Measurements from ENCODE around the gene SHISA6.

Gene SHISA6

DNA sequence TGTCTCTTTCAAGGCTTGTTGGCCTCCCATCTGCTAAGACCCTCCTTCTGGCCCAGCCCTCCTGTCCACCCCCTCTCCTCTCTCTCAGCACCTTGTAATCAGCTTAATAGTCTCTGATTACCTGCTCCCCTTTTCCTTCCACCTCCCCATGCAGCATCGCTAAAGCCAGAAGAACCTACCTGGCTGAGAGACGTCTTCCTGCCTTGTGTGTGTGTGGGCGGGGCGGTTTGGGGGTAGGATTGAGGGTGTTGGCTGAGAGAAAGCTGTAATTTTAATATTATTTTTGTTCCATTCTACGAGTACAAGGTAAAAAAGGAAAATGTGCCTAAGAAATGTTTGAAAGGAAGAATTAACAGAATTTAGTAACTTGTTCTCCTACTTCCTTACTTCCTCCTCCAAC, 360.6 kb downstream of the SHISA6 start:
- DNase-seq = no peak

DNA sequence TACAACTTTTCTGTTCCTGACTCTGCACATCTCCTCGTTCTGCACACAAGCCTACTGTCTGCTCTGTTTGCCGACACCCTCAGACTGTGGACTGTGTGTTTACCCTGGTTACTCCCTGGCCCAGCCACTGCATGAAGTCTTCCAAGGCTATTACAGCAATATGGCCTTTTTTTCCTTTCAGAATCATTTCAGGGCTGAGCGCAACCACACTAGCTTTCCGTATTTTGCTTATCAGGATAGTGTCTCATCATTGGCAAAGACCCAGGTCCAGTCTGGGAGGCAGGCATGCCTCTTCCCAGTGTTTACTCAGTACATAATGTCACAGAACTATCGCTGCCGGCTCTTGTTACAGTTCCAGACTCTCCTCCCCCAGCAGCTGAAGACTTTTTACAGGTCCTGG, 367.4 kb downstream of the SHISA6 start:
- DNase-seq = peak; percentile 1

DNA sequence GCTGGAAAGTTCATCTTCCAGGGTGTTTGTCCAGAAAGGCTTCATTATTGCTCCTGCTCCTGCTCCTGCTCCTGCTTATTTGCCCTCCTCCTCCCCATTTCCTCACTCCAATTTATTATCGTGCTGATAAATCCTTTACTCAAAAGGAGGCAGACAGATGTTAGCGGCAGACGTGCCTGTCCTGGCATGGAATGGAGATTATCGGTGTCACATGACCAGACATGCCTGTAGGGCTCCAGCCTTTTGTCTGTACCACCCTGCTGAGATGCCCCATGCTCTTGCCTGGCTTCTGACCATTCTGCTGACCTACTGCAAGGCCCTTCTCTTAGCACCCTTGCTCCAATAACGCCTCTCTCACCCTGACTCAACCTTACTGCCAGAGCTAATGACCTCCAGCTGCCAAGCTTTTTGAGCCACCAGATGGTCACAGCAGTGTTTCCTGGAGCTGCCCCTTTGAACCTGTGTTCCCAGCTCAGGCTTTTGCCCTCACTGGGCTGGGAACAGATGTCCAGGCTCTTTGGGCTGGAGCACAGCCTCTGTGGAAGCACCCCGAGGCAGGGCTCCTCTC, 370.1 kb downstream of the SHISA6 start:
- no peak for DNase-seq

DNA sequence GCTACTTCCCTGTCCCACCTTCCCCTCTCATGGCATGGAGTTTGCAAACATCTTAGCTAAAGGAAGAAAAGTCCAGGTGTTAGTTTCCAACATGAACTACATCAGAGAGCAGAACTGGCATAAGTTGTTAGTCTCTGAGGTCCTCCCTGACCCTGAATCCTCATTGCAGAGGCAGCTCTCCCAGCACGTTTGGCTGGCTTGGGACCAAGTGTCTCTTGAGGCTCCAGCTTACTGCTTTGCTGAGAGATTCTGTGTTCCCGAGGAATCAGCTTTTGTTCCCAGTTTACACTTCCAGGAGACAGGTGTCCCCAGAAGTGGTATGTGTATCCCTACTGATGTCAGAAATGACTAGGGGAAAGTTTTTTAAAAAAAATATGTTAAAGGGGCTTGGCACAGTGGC, 371.9 kb downstream of the SHISA6 start:
- DNase-seq = no peak

All from fibroblast of skin of scalp (primary cell).